Progenitor cell of endocrine pancreas (in vitro differentiated cells): Measurements from ENCODE around the gene RALB. TPM values are rescaled to one million over a fixed set of nuclear protein-coding genes. Genes with fewer than 3 reads are reported as not detected.
"Not testable (repeated sequence)": the region's sequence is repeated elsewhere in the genome, so short reads cannot be mapped to it uniquely, and the experiment has no call there.

Experiments
- DNase-seq: peaks from one replicate; pipeline ENCODE4 v3.0.0; 2021; ENCODE audit warnings: low spot score; ENCODE audit not compliant: unreplicated experiment
- H3K27ac Mint-ChIP-seq: 2 replicates; pipeline ENCODE4 v1.8.0; 2021; ENCODE audit warnings: mild to moderate bottlenecking, moderate library complexity, mixed read lengths
- H3K27me3 Mint-ChIP-seq: 2 replicates; pipeline ENCODE4 v1.8.0; 2021; ENCODE audit warnings: mixed read lengths
- H3K36me3 Mint-ChIP-seq: 2 replicates; pipeline ENCODE4 v1.8.0; 2022; ENCODE audit warnings: mixed read lengths; ENCODE audit not compliant: insufficient read depth
- H3K4me1 Mint-ChIP-seq: 2 replicates; pipeline ENCODE4 v1.8.0; 2021; ENCODE audit warnings: low read depth, mixed read lengths
- H3K4me3 Mint-ChIP-seq: 2 replicates; pipeline ENCODE4 v1.8.0; 2021; ENCODE audit warnings: low read depth, mild to moderate bottlenecking, moderate library complexity, mixed read lengths
- H3K9me3 Mint-ChIP-seq: 2 replicates; pipeline ENCODE4 v1.8.0; 2021; ENCODE audit warnings: low read depth, mixed read lengths
- total RNA-seq: library from RNA; stranded (reverse); gene quantifications from 2 replicates; pipeline ENCODE4 v1.2.1, GENCODE V29; 2021
- TF ChIP-seq, protein P1 (sequence below): fragments of 200-600 bp; sonication (generic); IDR thresholded peaks from one replicate; pipeline ENCODE4 v1.5.0; 2021; ENCODE audit warnings: antibody characterized with exemption, mild to moderate bottlenecking; ENCODE audit not compliant: unreplicated experiment

The RALB gene
- total RNA-seq, 1 donor from 2014 or later = 30.5 TPM

DNA sequence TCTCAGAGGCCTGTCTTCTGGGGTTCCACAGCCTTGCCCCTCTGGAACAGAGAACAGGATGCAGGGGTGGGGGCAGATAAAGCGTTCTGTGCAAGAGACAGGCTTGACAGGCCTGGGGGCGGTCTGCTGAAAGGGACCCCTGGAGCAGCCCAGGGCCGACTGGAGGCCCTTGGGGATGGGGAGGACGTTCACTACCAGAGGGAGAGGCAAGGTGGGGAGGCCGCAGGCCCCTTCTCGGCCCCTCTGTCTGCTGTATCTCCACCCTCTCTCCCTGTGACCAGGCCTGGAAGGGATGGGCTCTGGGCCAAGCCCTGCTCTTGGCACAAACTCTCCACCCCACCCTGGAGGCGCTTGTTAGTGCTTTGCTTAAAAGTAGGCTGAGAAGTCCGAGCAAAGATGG lies 66.0 kb downstream of the RALB start:
- H3K4me3 Mint-ChIP-seq = no peak overlapping the region
- H3K9me3 Mint-ChIP-seq = no peaks in the 10 kb centered on the region
- DNase-seq = no peak
- TF ChIP-seq, protein P1, sequence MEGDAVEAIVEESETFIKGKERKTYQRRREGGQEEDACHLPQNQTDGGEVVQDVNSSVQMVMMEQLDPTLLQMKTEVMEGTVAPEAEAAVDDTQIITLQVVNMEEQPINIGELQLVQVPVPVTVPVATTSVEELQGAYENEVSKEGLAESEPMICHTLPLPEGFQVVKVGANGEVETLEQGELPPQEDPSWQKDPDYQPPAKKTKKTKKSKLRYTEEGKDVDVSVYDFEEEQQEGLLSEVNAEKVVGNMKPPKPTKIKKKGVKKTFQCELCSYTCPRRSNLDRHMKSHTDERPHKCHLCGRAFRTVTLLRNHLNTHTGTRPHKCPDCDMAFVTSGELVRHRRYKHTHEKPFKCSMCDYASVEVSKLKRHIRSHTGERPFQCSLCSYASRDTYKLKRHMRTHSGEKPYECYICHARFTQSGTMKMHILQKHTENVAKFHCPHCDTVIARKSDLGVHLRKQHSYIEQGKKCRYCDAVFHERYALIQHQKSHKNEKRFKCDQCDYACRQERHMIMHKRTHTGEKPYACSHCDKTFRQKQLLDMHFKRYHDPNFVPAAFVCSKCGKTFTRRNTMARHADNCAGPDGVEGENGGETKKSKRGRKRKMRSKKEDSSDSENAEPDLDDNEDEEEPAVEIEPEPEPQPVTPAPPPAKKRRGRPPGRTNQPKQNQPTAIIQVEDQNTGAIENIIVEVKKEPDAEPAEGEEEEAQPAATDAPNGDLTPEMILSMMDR = no peak
- H3K27me3 Mint-ChIP-seq = peaks cover 62% of the 10 kb centered on the region
- H3K36me3 Mint-ChIP-seq = no peaks in the 10 kb centered on the region
- no peak overlapping the region for H3K27ac Mint-ChIP-seq
- H3K4me1 Mint-ChIP-seq = peaks cover 6% of the 10 kb centered on the region

DNA sequence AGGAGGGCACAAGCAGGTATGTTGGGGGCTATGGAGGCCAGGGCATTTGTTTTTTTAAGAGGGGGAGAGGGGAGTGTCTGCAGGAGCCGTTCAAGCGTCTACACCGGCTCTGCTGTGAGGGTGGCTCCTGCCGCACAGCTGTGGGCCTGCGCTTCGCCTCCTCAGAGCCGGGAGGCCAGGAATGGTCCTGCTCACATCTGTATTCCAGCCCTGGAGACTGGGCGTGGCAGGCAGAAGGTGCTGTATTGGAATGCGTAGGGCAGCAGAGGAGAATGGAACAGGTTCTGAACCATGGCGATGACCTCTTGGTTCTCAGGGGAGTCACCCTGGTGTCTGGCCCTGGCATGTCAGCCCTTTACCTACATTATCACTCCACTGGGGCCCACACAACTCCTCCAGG lies 66.5 kb downstream of the RALB start:
- peaks cover 3% of the 10 kb centered on the region for H3K4me1 Mint-ChIP-seq
- no peaks in the 10 kb centered on the region for H3K36me3 Mint-ChIP-seq
- no peak overlapping the region for H3K4me3 Mint-ChIP-seq
- no peak for DNase-seq
- peaks cover 60% of the 10 kb centered on the region for H3K27me3 Mint-ChIP-seq
- H3K27ac Mint-ChIP-seq = no peak overlapping the region
- no peaks in the 10 kb centered on the region for H3K9me3 Mint-ChIP-seq
- TF ChIP-seq, protein P1 = no peak

DNA sequence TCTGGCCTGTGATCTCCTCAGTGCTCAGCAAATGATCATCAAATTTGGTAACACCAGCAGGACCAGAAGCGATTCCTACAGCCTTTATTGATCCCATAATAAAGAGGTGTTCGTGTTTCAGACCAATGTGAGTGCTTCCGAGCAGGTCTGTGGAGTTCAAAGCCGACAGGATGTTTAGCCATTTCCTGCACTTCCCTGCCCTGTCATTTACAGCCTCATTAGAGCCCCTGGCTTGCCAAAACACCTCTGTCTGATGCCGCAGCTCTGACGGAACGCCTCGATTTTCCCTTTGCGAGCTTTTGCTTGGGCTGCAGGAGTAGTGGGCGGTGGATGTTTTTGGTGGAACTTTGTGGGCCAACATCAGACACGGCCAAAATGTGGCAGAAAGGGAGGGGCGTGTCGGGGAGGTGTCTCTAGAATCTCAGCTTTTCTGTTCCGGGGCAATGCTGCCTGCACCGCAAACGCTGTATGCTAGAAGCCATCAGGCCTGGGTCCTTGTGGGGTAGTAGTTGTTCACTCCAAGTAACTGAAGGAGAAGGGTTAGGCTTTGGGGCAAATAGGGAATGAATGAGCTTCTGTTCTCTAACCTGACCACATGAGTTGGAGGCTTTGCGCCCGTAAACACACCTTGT lies 67.2 kb downstream of the RALB start:
- Mint-ChIP-seq H3K4me3 (no peak overlapping the region), H3K4me1 (peaks cover 3% of the 10 kb centered on the region), H3K27ac (no peak overlapping the region), H3K36me3 (no peaks in the 10 kb centered on the region), H3K27me3 (peaks cover 56% of the 10 kb centered on the region), H3K9me3 (no peaks in the 10 kb centered on the region)
- TF ChIP-seq, protein P1 = no peak
- no peak for DNase-seq

DNA sequence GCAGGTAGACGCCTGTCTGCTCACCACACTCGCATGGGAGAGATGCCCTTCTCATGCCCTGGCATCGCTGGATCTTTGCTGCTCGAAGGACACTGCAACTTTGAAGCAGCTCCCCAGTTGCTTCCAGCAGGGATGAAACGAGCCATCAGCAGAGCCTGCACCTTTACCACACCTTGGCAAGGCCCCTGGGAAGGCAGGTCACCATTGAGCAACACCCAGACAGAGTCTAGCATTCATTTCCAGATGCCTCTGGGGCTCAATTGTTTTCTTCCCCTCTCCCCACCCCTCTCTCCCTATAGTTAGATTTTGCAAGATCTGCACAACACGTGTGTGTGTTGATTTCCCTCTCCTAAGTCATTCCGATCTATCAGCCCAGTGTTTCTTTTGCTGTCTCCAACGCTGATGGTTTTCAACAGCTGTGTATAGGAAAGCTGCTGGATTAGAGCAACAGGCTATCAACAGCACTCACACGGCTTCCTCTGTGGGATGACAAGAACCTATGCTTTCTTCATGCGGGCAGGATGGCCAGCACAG lies 67.7 kb downstream of the RALB start:
- Mint-ChIP-seq H3K36me3 (no peaks in the 10 kb centered on the region), H3K9me3 (no peaks in the 10 kb centered on the region), H3K4me1 (peaks cover 3% of the 10 kb centered on the region), H3K4me3 (no peak overlapping the region), H3K27me3 (peaks cover 50% of the 10 kb centered on the region), H3K27ac (no peak overlapping the region)
- no peak for DNase-seq
- TF ChIP-seq, protein P1 = no peak

DNA sequence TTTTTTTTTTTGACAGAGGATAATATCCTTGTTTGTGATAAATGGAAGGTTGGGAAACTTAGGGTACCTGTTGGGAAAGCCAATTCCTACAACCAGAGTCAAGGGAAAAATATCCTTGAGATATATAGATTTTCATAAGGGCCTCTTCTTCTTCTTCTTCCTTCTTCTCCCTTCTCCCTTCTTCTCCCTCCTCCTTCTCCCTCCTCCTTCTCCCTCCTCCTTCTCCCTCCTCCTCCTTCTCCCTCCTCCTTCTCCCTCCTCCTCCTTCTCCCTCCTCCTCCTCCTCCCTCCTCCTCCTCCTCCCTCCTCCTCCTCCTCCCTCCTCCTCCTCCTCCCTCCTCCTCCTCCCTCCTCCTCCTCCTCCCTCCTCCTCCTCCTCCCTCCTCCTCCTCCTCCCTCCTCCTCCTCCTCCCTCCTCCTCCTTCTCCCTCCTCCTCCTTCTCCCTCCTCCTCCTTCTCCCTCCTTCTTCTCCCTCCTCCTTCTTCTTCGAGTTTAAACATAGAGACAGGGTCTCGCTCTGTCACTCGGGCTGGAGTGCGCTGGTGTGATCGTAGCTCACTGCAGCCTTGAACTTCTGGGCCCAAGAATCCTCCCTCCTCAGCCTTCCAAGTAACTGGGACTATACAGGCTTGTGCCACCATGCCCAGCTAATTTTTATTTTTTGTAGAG lies 68.4 kb downstream of the RALB start:
- H3K36me3 Mint-ChIP-seq, H3K27ac Mint-ChIP-seq, H3K4me3 Mint-ChIP-seq, DNase-seq, H3K9me3 Mint-ChIP-seq, H3K4me1 Mint-ChIP-seq: not testable (repeated sequence)
- peaks cover 50% of the 10 kb centered on the region for H3K27me3 Mint-ChIP-seq
